Measurements from ENCODE around the gene ADAMTS14.

Gene ADAMTS14

DNA sequence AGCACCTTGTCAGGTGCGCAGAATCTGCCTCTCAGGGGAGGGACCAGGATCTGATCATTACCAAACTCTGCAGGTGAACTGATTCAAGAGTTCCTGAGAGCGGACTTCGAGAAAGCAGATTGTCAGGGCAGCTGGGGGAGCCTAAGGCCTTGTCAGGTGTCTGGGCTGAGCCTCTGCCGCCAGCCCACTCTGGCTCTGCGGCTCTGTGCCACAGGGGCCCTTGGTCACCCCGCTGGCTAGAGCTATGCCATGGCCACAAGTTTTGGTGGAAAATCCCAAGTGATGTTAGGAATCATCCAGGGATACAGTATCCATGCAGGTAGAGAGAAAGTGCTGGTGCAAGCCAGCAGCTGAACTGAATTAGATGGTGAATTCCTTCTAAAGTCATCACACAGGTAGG, 4.2 kb downstream of the ADAMTS14 start:
- DNase-seq (no peak), ATAC-seq (no peak)

DNA sequence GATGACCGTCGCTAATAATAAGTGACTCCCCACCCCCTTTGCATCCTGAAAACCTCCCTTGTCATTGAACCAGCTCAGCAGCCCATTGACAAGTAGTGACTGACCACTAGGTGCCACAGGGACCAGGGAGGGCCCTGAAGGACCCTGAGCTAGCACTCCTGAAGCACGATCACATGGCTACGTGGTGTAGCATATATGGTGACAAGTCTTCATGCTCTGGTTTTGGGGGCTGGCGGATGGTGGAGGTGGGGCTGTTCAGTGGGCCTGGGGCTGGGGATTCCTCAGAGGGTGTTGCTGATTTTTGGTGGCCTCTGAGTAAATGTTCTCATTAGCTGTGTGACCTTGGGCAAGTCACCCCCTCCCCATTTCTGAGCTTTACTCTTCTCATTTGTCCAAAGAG, 4.7 kb downstream of the ADAMTS14 start:
- ATAC-seq, result no peak
- no peak for DNase-seq

DNA sequence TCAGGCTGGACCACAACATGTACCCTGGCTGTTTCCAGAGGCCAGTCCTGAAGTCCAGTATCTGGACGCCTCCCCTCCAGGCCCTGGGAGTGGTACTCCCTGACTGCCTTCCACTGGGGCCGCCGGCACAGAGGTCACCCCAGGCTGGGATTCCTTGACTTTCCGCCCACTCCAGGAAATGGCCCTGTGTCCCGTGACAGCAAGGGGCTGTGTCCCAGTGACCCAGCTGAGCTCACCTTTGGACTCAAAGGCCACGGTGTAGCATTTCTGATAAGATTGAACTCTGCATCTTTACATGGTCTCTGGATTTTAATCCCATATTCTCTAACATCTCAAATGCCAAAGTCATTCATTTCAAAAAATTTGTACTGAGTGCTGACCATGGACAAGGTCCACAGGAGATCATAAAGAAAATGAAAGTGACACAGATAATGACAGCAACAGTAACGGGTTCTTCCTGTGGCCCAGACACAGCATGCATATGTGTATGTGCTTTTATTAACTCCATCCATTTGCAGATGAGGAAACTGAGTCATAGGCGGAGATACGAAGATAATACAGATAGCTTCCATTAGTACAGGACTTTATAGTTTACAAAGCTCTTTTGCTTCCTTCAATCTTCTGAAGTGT, 5.4 kb downstream of the ADAMTS14 start:
- no peak for DNase-seq
- ATAC-seq, result no peak

DNA sequence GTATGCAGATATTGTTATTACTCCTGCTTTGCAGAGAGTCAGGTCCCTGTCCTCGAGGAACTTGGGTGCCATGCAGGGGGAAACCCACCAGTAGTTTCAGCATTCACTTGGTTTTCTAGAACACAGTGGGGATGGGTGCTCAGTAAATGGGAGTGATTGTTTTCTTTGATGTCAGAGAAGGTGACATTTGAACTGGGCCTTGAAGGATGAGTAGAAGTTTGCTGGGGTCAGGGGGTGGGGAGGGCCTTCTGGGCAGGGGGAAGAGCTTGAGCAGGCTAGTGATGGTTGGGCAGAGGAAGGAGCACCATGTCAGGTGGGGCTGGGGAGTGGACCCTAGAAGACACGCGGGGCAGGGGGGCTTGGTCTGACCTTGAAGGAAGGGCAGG, 5.9 kb downstream of the ADAMTS14 start:
- DNase-seq (no peak), ATAC-seq (no peak)

DNA sequence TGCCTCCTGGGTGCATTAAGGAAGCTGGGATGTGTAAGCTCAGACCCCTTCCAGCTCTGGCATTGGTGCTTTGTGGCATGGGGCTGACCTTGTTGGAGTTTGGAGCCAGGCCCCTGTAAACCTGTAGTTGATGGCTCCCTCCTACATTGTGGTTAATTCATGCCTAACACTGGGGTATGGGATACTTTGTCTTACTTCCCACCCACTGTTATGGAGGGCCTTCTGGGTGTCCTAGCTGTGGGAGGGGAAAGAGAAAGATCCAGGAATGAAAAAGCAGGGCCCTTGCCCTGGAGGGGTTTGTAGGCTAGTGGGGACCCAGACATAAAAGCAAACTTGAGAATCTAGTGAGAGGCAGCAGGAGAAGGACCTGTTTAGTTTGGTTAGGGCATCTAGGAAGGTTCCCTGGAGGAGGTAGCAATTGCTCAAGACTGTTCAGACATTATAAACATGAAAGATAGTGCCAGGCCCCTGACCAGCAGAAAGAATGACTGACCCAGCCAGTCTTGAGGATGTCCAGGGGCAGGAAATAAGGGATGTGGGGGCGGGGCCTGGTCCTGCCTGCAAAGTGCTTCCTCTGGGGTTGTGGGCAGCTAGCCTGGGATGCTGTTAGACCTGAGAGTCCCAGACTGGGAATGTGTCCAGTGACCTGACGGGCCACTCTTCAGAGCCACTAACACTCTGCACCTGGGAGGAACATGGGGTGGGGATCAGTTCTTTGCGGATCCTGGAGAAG, 6.6 kb downstream of the ADAMTS14 start:
- ATAC-seq (no peak), DNase-seq (no peak)

DNA sequence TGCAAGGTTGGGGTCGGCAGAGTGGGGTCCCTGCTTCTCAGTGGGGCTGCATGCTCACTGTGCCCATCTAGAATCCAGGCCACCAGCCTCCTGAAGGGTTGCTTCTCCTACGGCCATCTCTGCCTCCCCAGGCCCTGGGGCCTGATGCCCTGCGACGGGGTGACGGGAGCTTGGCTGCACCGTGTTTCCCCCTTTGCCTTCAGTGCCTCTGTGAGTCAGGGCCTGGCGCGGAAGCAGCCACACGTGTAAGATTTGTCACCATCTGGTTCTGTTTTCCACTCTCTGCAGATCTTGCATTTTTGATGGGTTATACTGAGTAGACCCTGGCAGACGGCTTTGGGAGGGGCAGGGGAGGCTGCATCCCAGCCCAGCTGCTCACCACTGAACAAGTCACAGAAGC, 7.2 kb downstream of the ADAMTS14 start:
- ATAC-seq (no peak), DNase-seq (no peak)

DNA sequence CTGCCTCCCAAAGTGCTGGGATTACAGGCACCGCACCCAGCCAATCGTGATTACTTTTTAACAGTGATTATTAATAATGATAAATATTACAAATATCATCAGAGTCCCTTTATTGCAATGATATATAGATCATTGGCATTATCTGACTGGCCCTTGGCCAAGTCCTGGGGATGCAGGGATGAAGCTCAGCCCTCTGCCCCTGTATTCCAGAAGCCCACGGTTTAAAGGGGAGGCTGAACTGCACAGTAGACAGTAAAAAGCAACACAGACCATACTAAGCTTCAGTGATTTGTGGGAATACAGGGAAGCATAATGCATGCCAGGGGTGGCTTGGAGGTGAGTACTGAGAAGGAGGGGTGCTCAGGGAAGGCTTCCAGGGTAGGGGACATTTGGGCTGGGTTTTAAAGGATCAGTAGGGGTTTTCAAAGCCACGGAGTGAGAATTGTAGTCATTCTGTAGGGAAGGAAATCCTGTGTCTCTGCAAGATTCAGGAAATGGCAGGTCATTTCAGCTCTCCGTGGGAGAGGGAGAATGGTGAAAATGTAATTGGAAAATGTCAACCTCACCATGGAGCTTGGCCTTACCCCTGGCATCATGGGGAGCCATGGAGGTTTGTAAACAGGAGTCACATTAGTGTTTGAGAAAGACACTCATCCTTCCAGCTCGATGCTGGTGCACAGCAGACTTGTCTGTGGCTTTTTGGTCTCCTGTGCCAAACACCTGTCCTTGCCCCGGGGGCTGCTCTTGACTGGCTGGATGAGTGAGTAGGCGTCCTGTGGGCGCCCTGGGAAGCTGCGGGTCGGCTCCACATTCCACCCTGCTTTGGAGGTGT, 8.8 kb downstream of the ADAMTS14 start:
- ATAC-seq, result no peak
- no peak for DNase-seq

DNA sequence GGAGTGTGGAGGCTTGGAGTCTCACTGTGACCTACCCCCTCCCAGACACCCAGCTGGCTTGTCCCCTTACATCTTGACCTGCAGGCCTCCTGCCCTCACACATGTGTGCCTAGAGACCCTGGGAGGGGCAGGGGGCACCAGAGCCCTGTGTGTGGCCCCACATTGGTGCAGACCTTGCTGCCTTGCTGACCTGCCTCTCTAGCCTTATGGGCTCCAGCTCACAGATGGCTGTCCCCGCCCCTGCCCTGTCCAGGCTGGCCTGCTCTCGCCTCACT, 9.4 kb downstream of the ADAMTS14 start:
- DNase-seq, result no peak
- no peak for ATAC-seq

DNA sequence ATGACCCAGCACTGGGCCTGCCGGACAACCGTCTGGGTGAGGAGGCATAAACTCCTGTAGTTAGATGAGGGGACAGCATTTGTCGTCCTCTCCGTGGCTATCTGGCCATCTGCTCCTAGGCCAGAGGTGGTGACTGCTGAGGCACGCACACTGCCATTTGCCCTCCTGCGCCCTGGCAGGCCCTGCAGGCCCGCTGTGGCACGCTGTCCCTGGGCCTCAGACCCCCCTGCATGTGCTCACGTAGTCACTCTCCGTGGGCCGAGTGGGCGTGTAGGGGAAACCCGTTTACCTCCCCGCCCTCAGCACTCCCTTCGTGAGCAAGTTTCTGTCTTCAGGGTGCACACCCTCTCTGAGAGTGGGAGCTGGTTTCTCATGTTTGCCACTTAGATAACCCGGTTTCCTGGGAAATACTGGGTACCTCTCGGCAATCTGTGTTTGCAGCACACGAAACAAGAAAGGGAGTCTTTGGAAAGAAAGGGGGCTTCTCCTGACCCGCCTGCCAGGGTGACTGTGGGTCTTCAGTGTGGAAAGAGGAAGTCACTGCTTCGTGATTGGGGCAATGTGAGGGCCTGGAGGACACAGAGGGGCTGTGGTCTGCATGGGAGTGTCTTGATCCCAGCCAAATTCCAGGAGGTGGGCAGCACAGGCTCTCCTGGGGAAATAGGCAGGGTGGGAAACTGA, 10.8 kb downstream of the ADAMTS14 start:
- DNase-seq, result peak; percentile 49
- peak; percentile 36 for ATAC-seq

DNA sequence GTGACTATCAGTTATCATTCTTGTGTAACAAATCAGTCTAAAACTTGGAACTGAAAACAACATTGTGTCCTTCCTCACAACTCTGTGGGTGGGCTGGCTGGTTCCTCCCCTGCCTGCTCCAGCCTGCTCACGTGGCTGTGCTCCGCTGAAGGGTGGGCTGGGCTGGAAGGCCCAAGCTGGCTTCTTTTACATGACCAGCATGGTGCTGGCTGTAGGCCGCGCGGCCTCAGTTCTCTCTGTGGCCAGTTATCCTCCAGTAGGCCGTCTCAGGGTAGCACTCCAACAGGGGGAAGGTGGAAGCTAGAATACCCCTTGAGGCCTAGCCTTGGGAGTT, 11.3 kb downstream of the ADAMTS14 start:
- DNase-seq (no peak), ATAC-seq (no peak)

DNA sequence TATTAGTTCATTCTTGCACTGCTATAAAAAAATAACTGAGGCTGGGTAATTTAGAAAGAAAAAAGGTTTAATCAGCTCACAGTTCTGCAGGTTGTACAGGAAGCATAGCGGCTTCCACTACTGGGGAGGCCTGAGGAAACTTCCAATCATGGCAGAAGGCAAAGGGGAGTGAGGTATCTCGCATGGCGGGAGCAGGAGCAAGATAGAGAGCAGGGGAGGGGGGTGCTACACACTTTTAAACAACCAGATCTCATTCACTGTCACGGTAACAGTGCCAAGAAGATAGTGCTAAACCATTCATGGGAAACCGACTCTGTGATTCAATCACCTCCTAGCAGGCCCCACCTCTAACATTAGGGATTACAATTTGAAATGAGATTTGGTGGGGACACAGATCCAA, 11.6 kb downstream of the ADAMTS14 start:
- DNase-seq (no peak), ATAC-seq (no peak)

DNA sequence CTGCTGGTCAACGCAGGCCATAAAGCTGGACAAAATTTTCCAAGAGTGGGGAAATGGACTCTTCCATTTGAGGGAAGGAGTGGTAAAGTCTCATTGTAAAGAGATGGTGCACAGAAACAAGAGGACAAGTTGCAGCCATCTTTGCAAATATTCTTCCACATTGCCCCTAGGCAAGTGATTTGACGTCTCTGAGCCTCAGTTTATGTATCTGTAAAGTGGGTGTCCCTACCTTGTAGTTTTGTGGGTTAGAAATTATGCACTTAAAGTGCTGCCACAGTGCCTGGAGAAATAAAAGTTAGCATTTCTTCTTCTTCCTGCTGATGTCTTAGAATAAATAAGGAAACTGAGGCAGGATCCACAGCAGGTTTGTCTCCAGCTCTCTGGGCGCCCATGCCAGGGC, 12.1 kb downstream of the ADAMTS14 start:
- no peak for ATAC-seq
- DNase-seq, result no peak

DNA sequence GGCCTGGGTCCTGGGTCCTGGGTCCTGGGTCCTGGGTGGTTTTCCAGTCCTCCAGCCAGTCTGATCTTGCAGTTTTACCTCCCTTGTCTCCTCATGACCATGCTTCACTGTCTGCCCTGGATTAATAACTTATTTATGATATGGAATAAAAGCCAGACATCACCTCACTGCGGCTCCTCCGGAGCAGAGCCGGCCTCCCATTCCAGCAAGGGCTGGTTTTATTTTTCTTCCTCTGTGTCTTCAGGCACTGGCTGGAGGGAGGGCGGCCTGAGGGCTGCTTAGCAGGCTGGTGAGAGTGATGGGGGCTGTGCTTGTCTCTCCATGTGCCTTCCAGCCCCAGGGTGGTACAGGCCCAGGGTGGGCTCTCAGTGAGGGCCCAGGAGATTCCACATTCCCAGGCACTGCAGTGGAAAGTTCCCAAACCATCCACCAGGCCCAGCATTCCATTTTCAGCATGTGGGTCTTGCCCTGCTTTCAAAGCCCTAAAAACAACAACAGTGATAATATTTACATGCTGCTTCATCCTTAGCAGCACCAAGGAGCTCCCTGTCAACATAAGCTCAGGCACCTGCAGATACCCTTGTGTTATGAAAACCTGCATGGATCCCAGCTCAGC, 12.6 kb downstream of the ADAMTS14 start:
- DNase-seq (no peak), ATAC-seq (no peak)

DNA sequence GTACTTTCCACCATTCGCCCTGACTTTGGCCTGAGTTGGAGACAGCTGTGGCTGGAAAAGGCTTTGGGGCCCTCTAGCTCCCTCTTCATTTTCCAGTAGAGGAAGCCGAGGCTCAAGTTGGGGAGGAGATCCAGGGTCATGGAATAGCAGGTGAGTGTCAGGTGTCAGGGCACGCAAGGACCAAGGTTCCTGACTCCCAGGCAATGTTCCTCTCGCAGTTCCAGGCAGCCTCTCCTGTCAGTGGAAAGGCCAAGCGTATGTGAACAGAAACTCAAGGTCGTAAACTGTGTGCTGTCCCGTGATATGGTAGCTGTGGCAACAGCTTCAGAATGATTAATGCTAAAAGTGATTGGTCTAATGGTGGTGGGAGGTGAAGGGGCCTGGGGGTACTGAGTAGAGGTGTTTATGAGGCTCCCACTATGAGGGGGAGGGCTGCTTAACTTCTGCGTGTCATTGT, 13.2 kb downstream of the ADAMTS14 start:
- no peak for DNase-seq

DNA sequence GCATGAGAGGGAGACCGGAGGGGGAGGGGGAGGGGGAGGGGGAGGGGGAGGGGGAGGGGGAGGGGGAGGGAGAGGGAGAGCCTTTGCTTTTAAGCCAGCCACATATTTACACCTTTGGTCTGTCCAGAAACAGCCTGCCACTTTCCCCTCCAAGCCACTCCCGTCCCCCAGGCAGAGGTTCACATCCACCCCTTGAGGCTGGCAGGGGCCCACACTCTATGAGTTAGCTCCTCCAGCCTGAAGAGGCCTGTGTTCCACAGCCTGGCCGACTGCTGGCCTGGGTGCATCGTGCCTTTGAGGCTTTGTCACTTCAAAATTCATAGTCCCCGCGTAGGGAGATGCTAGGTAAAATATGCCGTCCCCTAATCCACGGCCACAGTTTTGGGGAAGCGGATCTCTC, 16.5 kb downstream of the ADAMTS14 start:
- DNase-seq (no peak), ATAC-seq (peak; percentile 21)

More for the DNA sequence above, 13.2 kb downstream of the ADAMTS14 start:
- no peak for ATAC-seq

DNA sequence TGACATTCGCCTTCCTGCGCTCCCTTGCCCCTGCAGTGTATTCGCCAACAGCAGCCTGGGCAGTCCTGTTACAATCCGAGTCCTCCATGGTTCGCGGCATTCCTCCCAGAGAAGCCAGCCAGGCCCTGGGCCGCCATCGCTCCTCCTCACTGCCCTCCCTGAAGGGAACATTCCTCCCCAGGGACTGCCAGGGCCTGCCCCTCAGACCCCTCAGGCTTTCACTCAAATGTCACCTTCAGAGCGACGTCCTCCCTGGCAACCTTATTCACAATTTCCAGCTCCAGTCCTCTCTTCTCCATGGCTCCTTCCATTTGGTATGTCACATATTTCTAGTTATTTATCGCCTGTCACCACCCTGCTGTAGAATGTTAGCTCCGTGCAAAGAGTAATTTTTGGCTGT, 17.4 kb downstream of the ADAMTS14 start:
- DNase-seq (no peak), ATAC-seq (no peak)

DNA sequence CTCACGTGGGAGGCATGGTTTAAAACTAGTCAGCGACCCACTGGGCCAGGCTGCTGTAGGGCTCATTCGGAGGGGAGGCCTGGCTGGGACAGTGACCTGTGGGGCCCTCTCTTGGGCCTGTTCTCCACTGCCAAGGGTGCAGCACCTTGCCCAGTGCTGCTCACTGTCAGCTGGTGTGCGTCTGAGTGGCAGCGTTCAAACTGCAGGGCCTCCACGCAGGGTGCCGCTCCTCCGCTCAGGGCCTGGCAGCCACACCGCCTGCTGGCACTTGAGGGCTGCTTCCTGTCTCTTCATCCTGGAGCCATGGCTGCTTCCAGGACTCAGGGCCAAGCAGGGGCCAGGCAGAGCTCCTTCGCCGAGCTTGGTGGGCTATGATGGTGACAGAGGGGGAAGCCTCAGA, 18.3 kb downstream of the ADAMTS14 start:
- ATAC-seq, result no peak
- DNase-seq, result no peak

DNA sequence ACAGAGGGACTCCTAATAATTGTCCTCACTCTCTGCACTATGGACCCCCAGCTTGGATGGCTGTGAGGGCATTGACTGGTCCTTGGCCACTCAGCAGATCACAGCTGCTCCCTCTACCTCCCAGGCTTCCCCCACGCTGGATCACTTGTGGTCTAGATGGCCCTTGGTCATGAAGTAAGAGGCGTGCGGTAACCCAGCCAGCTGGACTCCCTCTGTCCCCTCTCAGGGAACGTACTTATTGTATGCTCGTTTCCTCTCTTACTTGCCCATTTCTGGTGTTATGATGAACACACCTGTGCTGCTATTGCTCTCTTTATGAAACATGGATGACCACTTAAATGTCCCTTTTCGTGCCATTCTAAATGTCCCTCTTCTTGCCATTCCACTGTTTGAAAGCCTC, 19.3 kb downstream of the ADAMTS14 start:
- ATAC-seq (no peak), DNase-seq (no peak)

DNA sequence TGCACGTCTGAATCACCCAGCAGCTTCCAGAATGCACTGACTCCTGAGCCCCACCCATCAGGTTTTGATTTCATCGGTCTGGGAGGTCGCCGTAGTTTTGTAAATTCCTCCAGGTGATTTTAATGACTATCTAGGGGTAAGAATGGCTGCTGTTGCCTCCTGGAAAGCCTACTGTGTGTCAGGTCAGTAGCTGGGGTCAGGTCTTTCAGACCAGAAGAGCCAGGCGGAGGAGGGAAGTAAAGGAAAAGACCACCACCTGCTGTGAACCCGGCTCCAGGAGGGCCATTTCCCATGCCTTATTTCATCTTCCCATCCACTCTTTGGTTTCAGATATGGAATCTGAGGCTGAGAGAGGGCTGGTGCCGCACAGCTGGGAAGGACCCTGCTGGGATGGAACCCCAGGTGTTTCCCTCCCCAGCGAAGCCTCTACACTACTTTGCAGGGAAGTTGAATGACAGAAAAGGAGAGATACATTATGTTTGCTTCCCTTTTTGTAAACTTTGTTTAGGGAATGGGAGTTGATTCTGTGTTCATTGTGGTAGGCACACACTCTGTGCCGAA, 19.8 kb downstream of the ADAMTS14 start:
- ATAC-seq, result no peak

DNA sequence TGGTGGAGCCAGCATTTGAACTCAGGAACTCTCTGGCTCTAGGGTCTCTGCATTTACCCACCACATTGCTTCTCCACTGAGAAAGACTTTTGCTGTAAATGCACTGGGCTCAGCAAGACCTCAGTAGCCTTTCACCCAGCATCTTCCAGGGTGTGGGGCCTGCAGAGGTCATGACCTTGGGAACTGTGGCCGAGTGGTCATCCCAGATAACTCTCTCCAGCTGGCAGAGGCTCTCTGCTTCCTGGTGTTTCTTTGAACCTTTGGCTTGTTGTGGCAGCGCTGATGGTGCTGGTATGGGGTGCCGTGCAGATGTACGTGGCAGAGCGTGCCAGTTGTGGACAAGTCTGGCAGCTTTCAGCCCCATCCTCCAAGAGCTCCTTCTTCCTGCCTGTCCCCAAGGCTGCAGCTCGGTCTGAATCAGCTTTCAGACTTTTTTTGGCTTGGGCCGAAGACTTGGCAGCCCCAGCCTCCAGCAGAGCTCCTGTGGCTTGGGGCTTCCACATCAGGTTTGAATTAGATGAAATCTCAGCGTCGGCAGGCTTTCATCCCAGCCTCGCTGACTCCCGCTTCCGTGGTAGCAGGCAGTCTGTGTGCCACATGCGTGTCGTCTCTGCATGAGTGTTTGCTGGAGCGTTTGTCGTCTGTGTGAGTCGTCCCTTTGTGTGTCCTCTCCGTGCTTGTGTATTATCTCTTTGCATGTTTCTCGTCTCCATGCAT, 21.5 kb downstream of the ADAMTS14 start:
- no peak for DNase-seq
- ATAC-seq, result no peak

More for the DNA sequence above, 19.8 kb downstream of the ADAMTS14 start:
- DNase-seq, result no peak

DNA sequence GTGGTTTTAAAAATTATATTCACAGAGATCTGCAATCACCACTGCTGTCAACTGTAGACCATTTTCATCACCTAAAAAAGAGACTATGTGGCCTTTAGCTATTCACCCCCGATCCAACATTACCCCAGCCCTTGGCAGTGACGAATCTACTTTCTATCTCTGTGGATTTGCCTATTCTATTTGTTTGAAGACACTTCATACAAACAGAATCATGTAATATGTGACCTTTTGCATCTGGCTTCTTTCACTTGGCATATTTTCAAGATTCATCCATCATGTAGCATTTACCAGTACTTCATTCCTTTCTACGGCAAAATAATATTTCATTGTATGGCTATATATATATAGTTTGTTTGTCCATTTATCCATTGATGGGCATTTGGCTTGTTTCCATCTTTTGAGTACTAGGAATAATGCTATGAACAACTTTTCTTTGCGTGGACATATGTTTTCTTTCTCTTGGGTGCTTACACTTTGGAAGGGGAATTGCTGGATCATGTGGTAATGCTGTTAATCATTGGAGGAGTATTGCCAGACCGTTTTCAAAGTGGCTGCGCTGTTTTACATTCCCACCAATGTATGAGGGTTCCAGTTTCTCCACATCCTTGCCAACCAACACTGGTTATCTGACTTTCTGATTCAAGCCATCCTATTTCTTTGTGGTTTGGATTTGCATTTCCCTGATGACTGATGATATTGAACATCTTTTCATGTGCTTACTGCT, 22.3 kb downstream of the ADAMTS14 start:
- ATAC-seq (no peak), DNase-seq (no peak)
